HEK293 (cell line): Measurements from ENCODE around the gene ZNF483.
"Not testable (repeated sequence)": the region's sequence is repeated elsewhere in the genome, so short reads cannot be mapped to it uniquely, and the experiment has no call there.

ENCODE experiments used
- CTCF ChIA-PET: fragments of 350-600 bp; formaldehyde crosslinking; extraction: SDS; loops from one replicate; lab custom pipeline; 2021; ENCODE audit warnings: antibody characterized with exemption; lab: Yijun Ruan, JAX
- POLR2A ChIA-PET: fragments of 300-600 bp; formaldehyde crosslinking; extraction: SDS; loops from one replicate; lab custom pipeline; 2020; ENCODE audit warnings: antibody characterized with exemption, inconsistent platforms; lab: Yijun Ruan, JAX
- H3K27ac ChIP-seq: fragments of 200-500 bp; sonication (Bioruptor generic); 2 replicates; pipeline ENCODE4 v1.5.1; 2014; ENCODE audit warnings: low read depth, low read length, control low read depth, inconsistent platforms; ENCODE audit errors: extremely low read depth
- H3K36me3 ChIP-seq, 2 experiments: fragments of 200-500 bp in 1 of 2; sonication (Bioruptor generic) in 1 of 2; 1 replicate in 1 of 2; 2 replicates in 1 of 2; pipeline ENCODE4 v1.5.1; 2014 to 2017; ENCODE audit warnings: inconsistent platforms in 2 of 2, low read length in 2 of 2; ENCODE audit not compliant: control insufficient read depth in 2 of 2, insufficient read depth in 1 of 2
- H3K4me1 ChIP-seq: fragments of 200-500 bp; sonication (Bioruptor generic); 2 replicates; pipeline ENCODE4 v1.5.1; 2014; ENCODE audit warnings: mild to moderate bottlenecking, low read length, inconsistent platforms; ENCODE audit not compliant: control insufficient read depth, insufficient read depth
- H3K4me3 ChIP-seq: 2 replicates; pipeline ENCODE4 v1.5.1; 2011; ENCODE audit warnings: low read depth, mild to moderate bottlenecking, control low read depth, low read length, moderate library complexity
- H3K9me3 ChIP-seq: fragments of 200-500 bp; sonication (Bioruptor generic); 2 replicates; pipeline ENCODE4 v1.5.1; 2014; ENCODE audit warnings: low read depth, low read length, inconsistent platforms; ENCODE audit not compliant: control insufficient read depth, insufficient read depth
- PRDM1 ChIP-seq: fragments of 450-650 bp; formaldehyde crosslinking; IDR thresholded peaks from 2 replicates; pipeline ENCODE4; 2016; ENCODE audit warnings: missing biosample characterization, missing genetic modification characterization
- SETDB1 ChIP-seq: IDR thresholded peaks from one replicate; pipeline ENCODE4 v1.6.1; 2017; ENCODE audit warnings: mild to moderate bottlenecking, low read length, moderate library complexity, mixed read lengths; ENCODE audit not compliant: insufficient read length
- TRIM28 ChIP-seq: IDR thresholded peaks from 2 replicates; pipeline ENCODE4 v1.6.1; 2011; ENCODE audit warnings: low read length, control low read depth, borderline replicate concordance
- ZNF10 ChIP-seq: fragments of 450-650 bp; formaldehyde crosslinking; IDR thresholded peaks from 2 replicates; pipeline ENCODE4 v1.5.1; 2017; ENCODE audit warnings: missing biosample characterization, missing genetic modification characterization
- ZNF274 ChIP-seq, 2 experiments: fragments of 200-500 bp in 1 of 2; fragments of 450-650 bp in 1 of 2; sonication (Bioruptor generic) in 1 of 2; formaldehyde crosslinking in 1 of 2; IDR thresholded peaks; 2 replicates each; pipeline versions ENCODE4 v1.5.1 to v1.6.1; 2014 to 2016; ENCODE audit warnings: borderline replicate concordance in 1 of 2, inconsistent platforms in 1 of 2, low read length in 1 of 2, missing biosample characterization in 1 of 2, missing genetic modification characterization in 1 of 2
- ZNF449 ChIP-seq: fragments of 450-650 bp; formaldehyde crosslinking; IDR thresholded peaks from 2 replicates; pipeline ENCODE4 v1.5.1; 2017; ENCODE audit warnings: missing biosample characterization, mild to moderate bottlenecking, missing genetic modification characterization, moderate library complexity
- ZNF488 ChIP-seq: fragments of 450-650 bp; formaldehyde crosslinking; IDR thresholded peaks from 2 replicates; pipeline ENCODE4 v1.5.1; 2016; ENCODE audit warnings: missing biosample characterization, missing genetic modification characterization
- ZNF513 ChIP-seq: fragments of 450-650 bp; IDR thresholded peaks from 2 replicates; pipeline ENCODE4 v1.5.1; 2018; ENCODE audit warnings: missing biosample characterization, missing genetic modification characterization
- ZNF521 ChIP-seq: fragments of 450-650 bp; formaldehyde crosslinking; IDR thresholded peaks from 2 replicates; pipeline ENCODE4 v1.5.1; 2017; ENCODE audit warnings: missing biosample characterization, mild to moderate bottlenecking, missing genetic modification characterization

The ZNF483 gene

GRCh38 chr9:111542497-111543254, 17.7 kb downstream of the ZNF483 start (continued):
- TF ChIP-seq ZNF274 (IDR thresholded peaks at IDR 0.05; ENCODE audit: low read length) (peak; percentile 75), ZNF274 (tag by site-specific recombination; IDR thresholded peaks at IDR 0.05; ENCODE audit: borderline replicate concordance) (peak; percentile 93), TRIM28 (peak; percentile 99)

GRCh38 chr9:111548623-111549022, 23.6 kb downstream of the ZNF483 start:
- no peaks in the 10 kb centered on the region for H3K9me3 ChIP-seq
- ChIA-PET POLR2A (no interaction called here), CTCF (no interaction called here)

GRCh38 chr9:111555425-111555824, 30.4 kb downstream of the ZNF483 start:
- H3K4me1 ChIP-seq, H3K4me3 ChIP-seq, H3K27ac ChIP-seq, H3K9me3 ChIP-seq, POLR2A ChIA-PET, CTCF ChIA-PET: not testable (repeated sequence)
- peaks cover 0 to 18% of the 10 kb centered on the region in 2 experiments; a peak in 1 of 3 replicates for H3K36me3 ChIP-seq

More at GRCh38 chr9:111548623-111549022, 23.6 kb downstream of the ZNF483 start:
- H3K27ac ChIP-seq, result no peak overlapping the region
- no peaks in the 10 kb centered on the region for H3K4me1 ChIP-seq
- no peak overlapping the region for H3K4me3 ChIP-seq
- H3K36me3 ChIP-seq, result peaks cover 0 to 49% of the 10 kb centered on the region in 2 experiments; a peak in 1 of 3 replicates
- TF ChIP-seq TRIM28, result peak; percentile 37; the same call in 1 of the 2 replicates
- peak; percentile 98 for TF ChIP-seq SETDB1
- TF ChIP-seq ZNF513 (tag by site-specific recombination), result no peak
- TF ChIP-seq ZNF488, result no peak
- no peak for TF ChIP-seq ZNF521 (tag by site-specific recombination)
- TF ChIP-seq ZNF10 (tag by site-specific recombination), result no peak

- Histone ChIP-seq H3K9me3 (no peaks in the 10 kb centered on the region), H3K36me3 (peaks cover 0 to 13% of the 10 kb centered on the region in 2 experiments; a peak in 2 of 3 replicates), H3K27ac (no peak overlapping the region), H3K4me3 (no peak overlapping the region), H3K4me1 (no peaks in the 10 kb centered on the region)
- ChIA-PET POLR2A (no interaction called here), CTCF (interaction anchor here (0.6 kb wide), 2 partner anchors 94 to 1656 kb away, joined by 4 to 5 read pairs; no protein-coding TSS in a partner anchor)
- TF ChIP-seq ZNF449 (tag by site-specific recombination), result peak; percentile 90
- no peak for TF ChIP-seq PRDM1
Measured at GRCh38 chr9:111559000-111559610, 34.1 kb downstream of the ZNF483 start.
